ENCODE data around the gene TCHH. TPM values are rescaled to one million over a fixed set of nuclear protein-coding genes. Genes with fewer than 3 reads are reported as not detected.

The TCHH gene
- total and polyA plus RNA-seq, 2 donors (not counting 3 experiments of a cell fraction or from before 2014, with no cell fraction given) = not detected

GRCh38 chr1:152127673-152128072, 12.4 kb upstream of the TCHH start:
- dilution Hi-C loops (cut with MboI; ENCODE audit: extremely low pct_ligation_motif_present, low sequenced_read_pairs) (no loop called here), intact Hi-C loops (cut with micrococcal nuclease) (no loop called here)
- ChIA-PET CTCF (no interaction called here), POLR2A (no interaction called here)
- Histone ChIP-seq H3K9me1 (replicated peaks; ENCODE audit: control insufficient read depth, extremely low read depth, insufficient read depth, low read length) (no peaks in the 10 kb centered on the region), H3K27ac (ENCODE audit: insufficient read depth, low read depth, low read length) (no peak overlapping the region), H3K79me2 (ENCODE audit: control insufficient read depth, insufficient read depth, low read length) (no peaks in the 10 kb centered on the region), H3K27me3 (ENCODE audit: control insufficient read depth in 2 of 2, insufficient read depth in 2 of 2, low read length in 2 of 2) (peaks cover 2 to 4% of the 10 kb centered on the region in 2 experiments), H3K9ac (replicated peaks; ENCODE audit: extremely low read depth, insufficient read depth, low read length) (no peak overlapping the region), H3K4me1 (ENCODE audit: control insufficient read depth, extremely low read depth, insufficient read depth, low read length) (no peaks in the 10 kb centered on the region), H2AFZ (ENCODE audit: low read depth, low read length) (no peak overlapping the region), H3K9me3 (replicated peaks; ENCODE audit: control insufficient read depth, insufficient read depth, low read length) (no peaks in the 10 kb centered on the region), H3K36me3 (ENCODE audit: control insufficient read depth in 2 of 2, extremely low read depth in 1 of 2, insufficient read depth in 2 of 2, low read length in 2 of 2) (no peaks in the 10 kb centered on the region), H3K4me2 (ENCODE audit: insufficient read depth, low read length) (no peak overlapping the region), H3K4me3 (replicated peaks in 1 of 3; ENCODE audit: insufficient read depth in 1 of 3, low read depth in 1 of 3, low read length in 3 of 3) (no peak overlapping the region), H4K20me1 (replicated peaks; ENCODE audit: control insufficient read depth, extremely low read depth, insufficient read depth, low read length) (no peaks in the 10 kb centered on the region)
- DNase-seq (ENCODE audit: low read depth, low spot score) (no peak), FAIRE-seq (no peak)
- no TSS peak for BruUV-seq (replicated peaks)
- TF ChIP-seq POLR2AphosphoS5 (IDR thresholded peaks at IDR 0.05; ENCODE audit: insufficient read depth, low read depth, low read length) = no peak
- TF ChIP-seq, protein P1, sequence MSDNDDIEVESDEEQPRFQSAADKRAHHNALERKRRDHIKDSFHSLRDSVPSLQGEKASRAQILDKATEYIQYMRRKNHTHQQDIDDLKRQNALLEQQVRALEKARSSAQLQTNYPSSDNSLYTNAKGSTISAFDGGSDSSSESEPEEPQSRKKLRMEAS (IDR thresholded peaks at IDR 0.05; ENCODE audit: insufficient read depth, insufficient read length) = no peak
- TF ChIP-seq MYC (IDR thresholded peaks at IDR 0.05; ENCODE audit: low read depth, low read length) = no peak

GRCh38 chr1:152125834-152126443, 10.7 kb upstream of the TCHH start:
- Histone ChIP-seq H3K9me3 (replicated peaks; ENCODE audit: control insufficient read depth, insufficient read depth, low read length) (no peaks in the 10 kb centered on the region), H3K27me3 (ENCODE audit: control insufficient read depth in 2 of 2, insufficient read depth in 2 of 2, low read length in 2 of 2) (peaks cover 3 to 5% of the 10 kb centered on the region in 2 experiments), H3K9ac (replicated peaks; ENCODE audit: extremely low read depth, insufficient read depth, low read length) (no peak overlapping the region), H3K79me2 (ENCODE audit: control insufficient read depth, insufficient read depth, low read length) (no peaks in the 10 kb centered on the region), H4K20me1 (replicated peaks; ENCODE audit: control insufficient read depth, extremely low read depth, insufficient read depth, low read length) (no peaks in the 10 kb centered on the region), H3K9me1 (replicated peaks; ENCODE audit: control insufficient read depth, extremely low read depth, insufficient read depth, low read length) (no peaks in the 10 kb centered on the region), H3K4me2 (ENCODE audit: insufficient read depth, low read length) (no peak overlapping the region), H3K4me3 (replicated peaks in 1 of 3; ENCODE audit: insufficient read depth in 1 of 3, low read depth in 1 of 3, low read length in 3 of 3) (no peak overlapping the region), H3K4me1 (ENCODE audit: control insufficient read depth, extremely low read depth, insufficient read depth, low read length) (no peaks in the 10 kb centered on the region), H3K27ac (ENCODE audit: insufficient read depth, low read depth, low read length) (no peak overlapping the region), H2AFZ (ENCODE audit: low read depth, low read length) (no peak overlapping the region), H3K36me3 (ENCODE audit: control insufficient read depth in 2 of 2, extremely low read depth in 1 of 2, insufficient read depth in 2 of 2, low read length in 2 of 2) (no peaks in the 10 kb centered on the region)
- intact Hi-C loops (cut with micrococcal nuclease) = no loop called here
- TF ChIP-seq JUN (IDR thresholded peaks at IDR 0.05; ENCODE audit: borderline replicate concordance, insufficient read depth, insufficient read length, low read depth) (no peak), POLR2AphosphoS5 (IDR thresholded peaks at IDR 0.05; ENCODE audit: insufficient read depth, low read depth, low read length) (no peak), POLR2A (IDR thresholded peaks at IDR 0.05; ENCODE audit: low read depth, low read length) (no peak), GATA2 (IDR thresholded peaks at IDR 0.05; ENCODE audit: insufficient read depth, insufficient read length, low read depth, low read length) (no peak), FOS (IDR thresholded peaks at IDR 0.05; ENCODE audit: borderline replicate concordance, insufficient read depth, low read length) (no peak)
- TF ChIP-seq, protein P1 (IDR thresholded peaks at IDR 0.05; ENCODE audit: insufficient read depth, insufficient read length) = no peak
- no peak for DNase-seq (ENCODE audit: low read depth, low spot score)
- CTCF ChIA-PET = no interaction called here
- POLR2A ChIA-PET = no interaction called here
- FAIRE-seq = no peak
- BruUV-seq (replicated peaks) = no TSS peak
- dilution Hi-C loops (cut with MboI; ENCODE audit: extremely low pct_ligation_motif_present, low sequenced_read_pairs) = no loop called here
